GM10248 (cell line): ENCODE data around the gene RXRA.

ENCODE experiments used
- CTCF ChIA-PET: fragments of 300-600 bp; sonication (Branson Sonifier 250); formaldehyde crosslinking; extraction: SDS; loops from one replicate; lab custom pipeline; 2021; ENCODE audit warnings: antibody characterized with exemption; lab: Yijun Ruan, JAX
- POLR2A ChIA-PET: fragments of 350-650 bp; sonication (Branson Sonifier 250); formaldehyde crosslinking; extraction: SDS; loops from one replicate; lab custom pipeline; 2020; ENCODE audit warnings: antibody characterized with exemption; lab: Yijun Ruan, JAX
- DNase-seq: peaks from one replicate; pipeline ENCODE4 v3.0.0; 2012; ENCODE audit errors: extremely low spot score
- TF ChIP-seq, protein P1 (sequence below): IDR thresholded peaks from 2 replicates; pipeline ENCODE4 v1.5.1; 2012; ENCODE audit warnings: mild to moderate bottlenecking, low read depth; ENCODE audit errors: extremely low read depth, missing control alignments, control extremely low read depth

RXRA gene

DNA sequence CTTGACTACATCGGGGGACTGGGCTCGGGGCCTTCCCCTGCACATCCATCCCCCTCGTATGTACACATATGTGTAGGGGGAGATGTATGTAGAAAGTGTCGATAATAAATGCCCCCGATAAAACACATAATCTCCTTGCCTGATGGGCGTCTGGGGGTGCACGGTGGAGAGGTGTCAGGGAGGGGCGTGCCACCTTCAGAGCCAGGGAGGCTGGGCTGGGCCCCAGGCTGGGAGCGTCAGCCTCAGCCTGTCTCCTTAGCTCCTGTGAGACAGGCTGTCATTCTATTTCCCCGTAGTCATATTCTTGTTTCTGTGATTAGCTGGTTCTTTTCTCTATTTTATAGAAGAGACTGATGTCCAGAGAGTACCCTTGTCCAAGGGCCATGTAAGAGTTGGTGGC lies 4.7 kb upstream of the RXRA start:
- ChIA-PET POLR2A (no interaction called here), CTCF (interaction anchor here (1.1 kb wide), 1 partner anchor 122 kb away, joined by 4 read pairs; no protein-coding TSS in a partner anchor)
- no peak for DNase-seq
- TF ChIP-seq, protein P1, sequence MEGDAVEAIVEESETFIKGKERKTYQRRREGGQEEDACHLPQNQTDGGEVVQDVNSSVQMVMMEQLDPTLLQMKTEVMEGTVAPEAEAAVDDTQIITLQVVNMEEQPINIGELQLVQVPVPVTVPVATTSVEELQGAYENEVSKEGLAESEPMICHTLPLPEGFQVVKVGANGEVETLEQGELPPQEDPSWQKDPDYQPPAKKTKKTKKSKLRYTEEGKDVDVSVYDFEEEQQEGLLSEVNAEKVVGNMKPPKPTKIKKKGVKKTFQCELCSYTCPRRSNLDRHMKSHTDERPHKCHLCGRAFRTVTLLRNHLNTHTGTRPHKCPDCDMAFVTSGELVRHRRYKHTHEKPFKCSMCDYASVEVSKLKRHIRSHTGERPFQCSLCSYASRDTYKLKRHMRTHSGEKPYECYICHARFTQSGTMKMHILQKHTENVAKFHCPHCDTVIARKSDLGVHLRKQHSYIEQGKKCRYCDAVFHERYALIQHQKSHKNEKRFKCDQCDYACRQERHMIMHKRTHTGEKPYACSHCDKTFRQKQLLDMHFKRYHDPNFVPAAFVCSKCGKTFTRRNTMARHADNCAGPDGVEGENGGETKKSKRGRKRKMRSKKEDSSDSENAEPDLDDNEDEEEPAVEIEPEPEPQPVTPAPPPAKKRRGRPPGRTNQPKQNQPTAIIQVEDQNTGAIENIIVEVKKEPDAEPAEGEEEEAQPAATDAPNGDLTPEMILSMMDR, result no peak

DNA sequence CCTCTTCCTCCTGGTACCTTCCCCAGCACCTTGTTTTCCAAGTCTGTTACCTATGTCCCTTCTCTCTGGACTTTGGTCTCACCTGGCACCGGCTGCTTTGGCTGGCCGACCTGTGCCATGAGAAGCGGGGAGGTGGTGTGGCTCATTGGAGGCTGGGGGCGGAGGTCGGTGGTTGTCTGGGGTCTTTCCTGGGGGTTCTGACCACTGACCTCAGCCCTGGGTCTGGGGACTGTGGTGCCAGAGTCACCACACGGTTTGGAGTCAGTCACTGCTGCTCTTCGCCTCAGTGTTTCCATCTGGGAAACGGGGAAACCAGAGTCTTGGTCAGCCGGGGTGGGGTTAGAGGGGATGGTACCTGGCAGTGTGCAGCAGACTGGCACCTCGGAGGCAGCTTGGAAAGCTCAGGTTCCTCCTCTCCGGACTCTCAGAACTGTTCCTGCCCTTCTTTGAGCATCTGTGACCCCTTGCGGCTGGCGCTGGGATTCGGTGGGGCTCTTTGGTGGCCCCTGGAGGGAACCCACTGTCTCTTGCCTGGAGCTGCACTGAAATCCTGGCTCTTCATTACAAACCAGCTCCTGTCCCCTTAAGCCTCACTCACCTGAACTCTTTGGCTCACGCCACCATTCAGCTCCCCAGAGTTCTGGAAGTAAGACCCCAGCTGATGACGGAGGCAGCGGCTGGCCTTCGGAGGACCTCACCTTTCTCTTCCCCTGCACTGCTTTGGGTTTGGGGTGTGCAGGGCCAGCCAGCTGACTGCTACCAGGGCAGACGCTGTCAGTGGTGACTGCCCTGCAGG lies 4.1 kb upstream of the RXRA start:
- DNase-seq, result no peak
- TF ChIP-seq, protein P1, result no peak
- ChIA-PET POLR2A (no interaction called here), CTCF (interaction anchor here (0.9 to 1.1 kb wide), 2 partner anchors 37 to 121 kb away, joined by 3 to 4 read pairs; no protein-coding TSS in a partner anchor)

DNA sequence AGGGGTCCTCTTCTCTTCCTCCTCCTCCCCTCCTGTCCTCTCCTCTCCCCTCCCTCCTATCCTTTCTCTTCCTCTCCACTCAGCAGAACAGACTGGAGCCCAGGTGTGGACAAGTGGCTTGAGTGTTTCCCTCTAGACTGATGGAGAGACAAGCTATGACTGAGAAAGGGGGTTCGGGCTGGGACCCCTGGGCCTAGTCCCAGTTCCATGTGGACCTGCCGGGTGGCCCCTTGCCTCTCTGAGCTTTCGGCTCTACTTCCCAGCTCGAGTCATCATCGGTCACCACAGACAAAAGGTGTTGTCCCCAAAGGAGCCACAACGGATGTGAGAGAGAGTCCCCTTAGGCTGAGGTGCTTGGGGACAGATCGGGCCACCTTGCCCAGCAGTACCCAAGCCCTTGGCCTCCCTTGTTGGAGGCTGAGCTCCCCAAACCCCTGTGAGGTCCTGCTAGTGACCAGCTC lies 3.4 kb upstream of the RXRA start:
- ChIA-PET POLR2A (no interaction called here), CTCF (interaction anchor here (0.9 to 1.4 kb wide), 3 partner anchors 36 to 120 kb away, joined by 3 to 4 read pairs (median 3); no protein-coding TSS in a partner anchor)
- TF ChIP-seq, protein P1, result no peak
- DNase-seq, result no peak

DNA sequence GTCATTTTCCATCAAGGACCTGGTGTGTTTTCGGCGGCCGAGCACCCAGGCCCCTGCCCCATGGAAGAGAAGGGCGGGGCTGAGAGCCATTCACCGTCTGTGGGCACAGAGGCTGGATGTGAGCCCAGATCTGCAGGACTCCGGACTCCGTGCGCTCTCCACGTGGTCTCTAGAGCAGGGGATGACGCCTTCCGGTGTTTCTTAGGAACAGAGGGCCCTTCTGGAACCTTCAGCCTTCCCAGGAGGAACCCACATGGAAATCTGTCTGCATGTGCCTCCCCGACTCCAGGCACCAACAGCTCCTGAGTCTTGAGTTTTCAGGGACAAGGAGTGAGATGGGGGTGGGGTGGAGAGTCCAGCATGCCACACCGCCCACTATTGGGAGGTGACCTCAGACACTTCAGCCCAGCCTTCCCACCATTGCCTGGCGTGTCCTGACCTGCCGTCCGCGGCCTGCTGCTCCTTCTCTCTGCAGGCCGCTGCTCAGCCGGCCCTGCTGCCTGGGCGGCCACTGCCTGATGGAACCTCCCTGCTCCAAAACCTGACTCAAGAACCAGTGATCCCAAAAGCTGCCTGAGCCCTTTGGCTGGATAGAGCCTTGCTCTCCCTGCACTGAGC lies 2.4 kb upstream of the RXRA start:
- POLR2A ChIA-PET, result no interaction called here
- CTCF ChIA-PET, result interaction anchor here (1.4 kb wide), 1 partner anchor 119 kb away, joined by 3 read pairs; no protein-coding TSS in a partner anchor

DNA sequence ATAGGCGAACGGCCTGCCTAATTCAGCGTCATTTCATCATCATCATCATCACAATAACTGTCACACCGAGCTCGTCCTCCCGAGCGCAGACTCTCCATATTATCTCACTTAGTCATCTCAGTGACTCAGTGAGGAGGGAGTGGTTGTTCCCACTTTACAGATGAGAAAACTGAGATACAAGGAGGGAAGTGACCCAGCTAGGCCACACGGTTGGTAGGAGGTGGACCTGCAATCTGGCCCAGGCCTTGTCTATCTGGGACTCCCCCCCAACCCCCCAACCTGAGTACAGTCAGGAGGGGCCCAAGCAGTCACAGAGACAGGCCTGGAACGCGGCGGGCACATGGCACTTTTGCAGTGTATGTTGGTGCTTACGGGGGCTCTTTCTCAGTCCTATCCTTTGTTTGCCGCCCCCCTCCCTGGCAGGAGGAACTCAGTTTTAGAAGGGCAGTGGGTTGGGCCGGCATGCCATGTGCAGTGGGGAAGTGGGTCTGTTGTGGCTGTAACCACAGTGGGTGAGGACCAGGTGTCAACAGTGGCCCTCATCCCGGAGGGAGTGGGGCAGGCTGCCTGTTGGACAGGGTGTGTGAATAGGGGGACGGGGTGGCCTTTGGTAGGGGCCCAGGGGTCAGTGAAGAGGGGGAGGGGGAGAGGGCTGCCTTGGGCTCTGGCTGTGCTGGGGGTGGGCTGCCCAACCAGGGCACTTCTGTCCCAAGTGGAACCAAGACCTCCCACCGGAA lies 1.7 kb upstream of the RXRA start:
- DNase-seq, result no peak
- ChIA-PET CTCF (interaction anchor here (1.4 to 1.7 kb wide), 2 partner anchors 118 to 124 kb away, joined by 3 read pairs; no protein-coding TSS in a partner anchor), POLR2A (no interaction called here)
- TF ChIP-seq, protein P1, result no peak

More for the DNA sequence above, 2.4 kb upstream of the RXRA start:
- no peak for DNase-seq
- TF ChIP-seq, protein P1, result no peak
